Stimulated activated CD4-positive, alpha-beta T cell treated with anti-CD3 and anti-CD28 coated beads, Interleukin-4, amount 100 ng/mL, for 1 hour (primary cell): ENCODE measurements around the gene EYA4.
"Not testable (repeated sequence)": the region's sequence is repeated elsewhere in the genome, so short reads cannot be mapped to it uniquely, and the experiment has no call there.

Source experiments
- DNase-seq: peaks from one replicate; pipeline ENCODE4 v3.0.0-alpha.2; 2020

EYA4 gene

DNA sequence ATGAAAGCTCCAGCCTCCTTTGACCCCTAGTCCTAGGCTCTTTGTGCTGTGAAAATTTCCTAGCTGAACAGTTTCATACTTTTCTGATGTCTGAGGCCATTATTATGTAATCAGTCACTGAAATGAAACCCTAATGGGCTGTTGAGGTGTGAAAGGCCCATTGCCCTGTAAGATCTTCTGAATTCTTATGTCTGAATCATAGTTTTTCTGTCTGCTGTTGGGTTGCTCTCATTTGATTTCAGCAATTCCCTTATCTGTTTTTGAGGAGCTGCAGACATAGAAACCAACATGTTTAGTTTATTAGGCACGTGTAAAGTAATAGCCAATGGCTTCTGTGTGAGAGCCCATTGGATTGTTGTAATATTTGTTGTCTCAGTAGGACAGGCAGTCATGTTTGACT, 118.1 kb downstream of the EYA4 start:
- DNase-seq = no peak

DNA sequence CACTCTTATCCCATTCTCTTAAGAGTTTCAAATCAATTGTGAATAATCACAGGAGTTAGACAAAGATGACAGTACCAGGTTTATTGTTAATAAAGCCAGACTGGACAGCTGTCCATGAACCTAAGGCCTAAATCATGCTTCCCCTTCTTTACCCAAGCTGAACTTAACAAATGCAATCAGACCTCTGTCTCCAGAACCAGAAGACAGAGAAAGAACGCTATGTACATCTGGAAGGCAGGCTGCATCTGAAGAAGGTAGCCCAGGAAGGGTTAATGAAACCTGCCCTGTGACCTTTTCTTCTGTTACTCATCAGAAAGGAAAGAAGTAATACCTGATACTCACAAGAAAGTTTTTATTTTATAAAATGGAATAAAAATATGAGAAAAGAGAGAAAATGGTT, 118.6 kb downstream of the EYA4 start:
- no peak for DNase-seq

DNA sequence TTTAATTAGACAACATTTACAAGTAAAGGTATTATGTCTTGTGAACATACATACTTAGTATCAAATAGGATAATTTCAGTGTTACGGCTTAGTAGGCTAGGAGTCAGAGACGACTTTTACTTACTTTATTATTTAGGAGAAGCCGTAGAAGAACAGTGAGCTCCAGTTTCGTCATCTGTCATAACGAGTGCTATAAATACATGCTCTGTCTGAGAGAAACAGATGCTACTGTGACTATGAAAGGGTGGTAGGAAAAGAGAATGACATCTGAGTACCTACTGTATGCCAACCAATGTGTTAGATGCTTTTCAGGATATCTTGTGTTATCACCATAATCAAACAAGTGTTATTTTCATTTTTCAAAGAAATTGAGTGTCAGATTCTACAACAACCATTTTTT, 119.0 kb downstream of the EYA4 start:
- DNase-seq = no peak

DNA sequence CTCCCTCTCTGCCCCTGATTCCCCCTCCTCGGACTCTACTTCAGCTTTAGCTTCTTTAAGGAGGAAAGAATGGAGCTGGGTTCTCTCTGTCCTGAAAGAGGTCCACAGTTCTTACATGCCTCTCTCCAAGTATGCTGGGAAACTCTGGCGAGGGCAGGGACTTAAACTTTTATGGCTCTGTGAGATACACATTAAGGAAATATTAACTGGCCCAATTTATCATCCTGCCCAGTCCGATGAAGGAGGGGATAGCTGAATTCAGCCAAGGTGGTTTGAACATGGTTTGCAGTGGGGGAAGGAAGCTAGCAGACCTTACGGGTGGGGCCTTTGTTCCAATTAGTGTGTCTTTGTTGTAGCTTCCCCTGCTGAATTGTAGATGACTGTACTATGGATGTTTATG, 121.7 kb downstream of the EYA4 start:
- DNase-seq = no peak

- DNase-seq = no peak
Observed at GRCh38 chr6:133368664-133369063, 127.5 kb downstream of the EYA4 start.

- no peak for DNase-seq
Observed at GRCh38 chr6:133369773-133370272, 128.7 kb downstream of the EYA4 start.

GRCh38 chr6:133376743-133377142, 135.6 kb downstream of the EYA4 start:
- no peak for DNase-seq

- DNase-seq = no peak
Observed at GRCh38 chr6:133377219-133377618, 136.1 kb downstream of the EYA4 start.

GRCh38 chr6:133380047-133380446, 138.9 kb downstream of the EYA4 start:
- no peak for DNase-seq

- DNase-seq = no peak
Observed at GRCh38 chr6:133380723-133381122, 139.6 kb downstream of the EYA4 start.

- DNase-seq = no peak
Observed at GRCh38 chr6:133388731-133389130, 147.6 kb downstream of the EYA4 start.

DNA sequence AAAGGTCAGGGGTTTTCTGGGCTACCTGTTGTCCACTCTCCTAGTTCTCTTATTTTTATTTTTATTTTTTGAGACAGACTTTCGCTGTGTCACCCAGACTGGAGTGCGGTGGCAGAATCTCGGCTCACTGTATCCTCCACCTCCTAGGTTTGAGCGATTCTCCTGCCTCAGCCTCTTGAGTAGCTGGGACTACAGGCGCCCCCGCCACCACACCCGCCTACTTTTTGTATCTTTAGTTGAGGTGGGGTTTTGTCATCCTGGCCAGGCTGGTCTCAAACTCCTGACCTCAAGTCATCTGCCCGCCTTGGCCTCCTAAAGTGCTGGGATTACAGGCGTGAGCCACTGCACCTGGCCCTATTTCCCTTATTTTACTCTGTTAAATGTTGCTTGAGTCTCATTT, 149.0 kb downstream of the EYA4 start:
- no peak for DNase-seq

DNA sequence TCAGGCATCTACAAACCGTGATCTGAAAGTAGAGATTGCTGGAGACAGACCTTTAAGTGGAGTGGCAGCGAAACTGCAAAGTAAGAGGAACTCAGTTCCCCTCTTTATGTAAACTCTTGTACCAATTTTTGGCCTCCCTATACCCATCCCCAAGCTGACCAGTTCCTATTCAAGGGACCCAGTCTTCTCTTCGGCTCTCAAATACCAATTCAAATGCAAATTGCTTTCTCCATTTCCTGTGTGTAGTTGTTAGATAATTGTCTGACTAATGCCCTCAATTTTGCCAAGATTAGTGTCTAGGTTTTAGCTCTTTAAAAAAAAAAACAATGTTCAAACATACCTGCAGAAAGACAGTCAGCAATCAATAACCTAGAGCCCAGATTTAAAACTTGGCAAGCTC, 150.9 kb downstream of the EYA4 start:
- no peak for DNase-seq

GRCh38 chr6:133392641-133393040, 151.5 kb downstream of the EYA4 start:
- DNase-seq = no peak

DNA sequence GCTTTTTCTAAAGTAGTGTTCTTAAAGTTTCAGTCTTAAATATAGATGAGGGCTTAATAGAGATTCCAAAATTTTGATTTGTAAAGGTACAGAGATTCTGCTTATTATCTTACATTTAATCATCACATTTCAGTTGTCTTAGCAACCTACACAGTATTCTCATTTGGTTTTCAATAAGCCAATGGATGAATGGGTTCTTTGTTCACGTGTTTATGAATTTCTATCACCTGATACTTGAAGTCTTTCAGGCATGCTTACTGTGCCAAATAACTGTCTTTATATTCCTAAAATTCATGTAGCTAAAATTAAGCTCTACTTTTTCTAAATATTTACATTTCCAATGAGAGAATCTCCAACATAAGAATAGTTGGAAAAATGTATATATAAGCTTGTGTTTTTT, 152.7 kb downstream of the EYA4 start:
- DNase-seq = no peak

- no peak for DNase-seq
Observed at GRCh38 chr6:133394630-133395029, 153.5 kb downstream of the EYA4 start.

DNA sequence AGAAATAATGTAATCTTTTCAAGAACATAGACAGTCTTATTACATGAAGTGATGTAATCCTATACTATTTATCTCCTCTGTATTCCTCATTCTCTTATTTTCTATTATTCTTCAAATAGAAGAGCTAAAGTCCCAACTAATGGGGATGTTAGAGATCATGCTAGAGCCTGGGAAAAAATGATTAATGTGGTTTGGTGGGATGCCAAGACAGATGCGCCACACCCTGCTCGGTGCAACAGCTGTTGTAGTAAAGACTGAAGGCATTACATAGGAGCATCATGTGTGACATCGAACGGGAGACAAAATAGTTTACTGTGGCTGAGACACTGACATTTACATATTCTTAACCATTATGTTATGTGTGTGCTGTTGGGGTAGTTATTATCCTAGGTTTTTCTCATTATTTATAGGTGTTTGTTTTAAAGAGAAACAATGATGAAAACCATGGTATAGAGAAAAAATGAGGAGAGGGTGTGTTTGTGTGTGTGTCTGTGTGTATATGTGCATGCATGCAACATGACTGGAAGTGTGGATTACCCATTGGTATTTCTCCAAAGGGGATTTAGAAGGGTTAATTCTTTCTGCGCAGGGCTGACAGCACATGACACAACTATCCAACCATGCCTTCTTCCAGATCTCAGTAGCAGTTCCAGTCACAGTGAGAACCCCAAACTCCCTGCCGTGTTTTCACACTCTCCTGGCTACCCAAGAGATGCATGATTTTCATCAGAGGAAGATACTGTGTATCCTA, 155.3 kb downstream of the EYA4 start:
- DNase-seq = no peak

DNA sequence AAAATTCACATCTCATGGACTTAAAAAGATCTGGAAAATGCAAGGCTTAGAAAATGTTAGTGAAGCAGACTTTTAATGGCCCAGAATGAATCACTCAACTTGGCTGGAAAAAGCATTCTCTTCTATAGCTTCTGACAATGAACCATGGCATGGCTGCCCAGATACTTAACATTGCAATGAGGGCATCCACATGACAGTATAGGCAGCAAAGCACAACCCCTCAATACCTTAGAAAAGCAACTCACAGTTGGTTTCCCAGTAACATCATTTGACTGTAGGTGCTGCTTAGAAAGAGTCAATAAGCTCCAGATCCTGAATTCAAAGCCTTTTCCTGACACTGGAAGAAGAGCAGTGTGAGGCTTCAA, 155.8 kb downstream of the EYA4 start:
- DNase-seq = no peak

DNA sequence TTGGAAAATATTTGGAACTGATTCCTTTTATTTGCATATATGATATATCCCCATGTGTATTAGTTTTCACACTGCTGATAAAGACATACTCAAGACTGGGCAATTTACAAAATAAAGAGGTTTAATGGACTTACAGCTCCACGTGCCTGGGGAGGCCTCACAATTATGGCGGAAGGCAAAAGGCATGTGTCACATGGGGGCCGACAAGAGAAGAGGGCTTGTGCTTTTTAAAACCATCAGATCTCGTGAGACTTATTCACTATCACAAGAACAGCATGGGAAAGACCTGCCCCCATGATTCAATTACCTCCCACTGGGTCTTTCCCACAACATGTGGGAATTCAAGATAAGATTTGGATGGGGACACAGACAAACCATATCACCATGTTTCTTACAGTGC, 156.4 kb downstream of the EYA4 start:
- DNase-seq = not testable (repeated sequence)

DNA sequence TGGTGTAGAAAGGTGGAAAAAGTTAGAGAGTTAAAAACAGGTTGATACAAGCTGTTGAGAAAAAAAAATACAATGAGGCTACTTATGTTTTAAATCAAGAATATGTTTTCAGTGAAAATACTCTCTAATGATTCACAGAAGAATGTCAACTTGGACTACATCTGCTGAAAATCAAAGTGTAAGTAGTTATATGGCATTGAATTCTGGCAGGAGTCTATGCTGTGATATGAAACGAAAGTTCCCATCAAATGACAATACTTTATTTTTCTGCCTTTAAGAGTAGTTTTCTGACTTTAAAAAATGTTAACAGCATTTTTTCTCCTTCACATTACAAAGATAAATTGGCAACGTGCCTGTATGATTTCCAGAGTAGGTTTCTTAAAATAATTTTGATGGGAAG, 158.3 kb downstream of the EYA4 start:
- no peak for DNase-seq

DNA sequence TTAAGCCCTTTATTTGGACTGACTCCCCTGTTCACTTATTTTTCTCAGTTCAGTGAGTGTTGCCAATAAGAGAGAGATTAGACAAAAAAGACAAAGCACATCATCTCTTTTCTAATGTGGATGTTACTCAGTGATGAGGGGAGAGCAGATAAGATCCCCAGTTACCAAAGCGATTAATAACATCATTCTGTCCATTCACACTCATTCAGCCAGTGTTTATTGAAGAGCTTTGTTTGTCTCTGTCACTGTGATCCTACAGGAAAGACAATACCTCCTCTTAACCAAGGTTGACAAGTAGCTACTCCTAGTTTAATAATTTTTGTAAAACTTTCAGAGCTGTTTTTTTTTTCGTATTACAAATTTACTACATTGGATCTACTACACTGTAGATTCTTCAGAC, 163.0 kb downstream of the EYA4 start:
- no peak for DNase-seq

DNA sequence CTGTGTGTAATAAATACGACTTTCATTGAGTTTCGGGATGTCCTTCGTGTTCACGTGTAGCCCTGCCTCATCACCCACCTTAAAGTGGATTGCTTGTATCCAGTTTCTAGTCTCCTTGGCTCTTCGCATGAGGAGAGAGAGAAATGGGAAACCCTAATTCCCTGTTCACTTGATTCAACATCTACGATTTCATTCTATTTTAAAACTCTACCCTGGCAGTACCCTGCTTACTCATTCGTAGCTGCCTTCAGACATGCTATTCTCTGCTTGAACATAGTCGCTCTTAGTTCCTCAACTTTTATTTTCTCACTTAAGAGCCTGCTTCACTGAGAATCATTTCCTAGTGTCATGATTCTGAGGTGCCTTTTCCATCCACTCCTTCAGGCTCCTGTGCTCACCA, 163.6 kb downstream of the EYA4 start:
- DNase-seq = no peak

DNA sequence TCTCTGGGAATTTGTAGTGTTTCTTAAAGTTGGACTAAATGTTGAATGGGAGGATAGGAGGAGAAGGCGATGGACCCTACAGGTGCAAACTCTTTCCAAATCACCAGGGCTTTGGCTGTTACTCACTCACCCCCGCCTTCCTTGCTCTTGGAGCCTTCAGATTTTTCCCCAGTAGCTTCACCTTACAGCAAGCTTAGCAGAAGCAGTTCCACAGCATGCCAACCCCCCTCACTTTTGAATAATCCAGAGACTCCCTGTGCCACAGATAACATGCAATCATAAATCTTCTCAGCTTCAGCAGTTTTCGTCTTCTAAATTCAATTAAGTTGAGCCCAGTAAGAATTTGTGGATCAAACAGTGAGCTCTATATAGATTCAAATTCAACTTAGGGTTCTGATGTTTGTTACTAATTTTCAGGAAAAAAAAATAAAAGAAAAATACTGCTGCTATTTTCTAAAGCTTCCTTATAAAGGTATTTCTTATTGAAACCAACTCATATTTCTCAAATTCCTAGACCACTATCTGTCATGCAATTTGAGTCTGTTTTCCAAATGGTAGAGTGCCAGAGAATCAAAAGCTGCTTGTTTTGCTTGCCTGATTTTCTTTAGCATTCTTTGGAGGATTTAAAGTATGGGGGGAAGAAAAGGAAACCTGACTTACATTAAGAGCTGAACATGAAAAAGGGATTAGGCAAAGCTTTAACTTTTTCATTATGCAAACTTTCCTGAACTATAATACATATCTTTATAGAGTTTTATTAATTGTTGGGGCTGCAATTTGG, 166.4 kb downstream of the EYA4 start:
- no peak for DNase-seq

DNA sequence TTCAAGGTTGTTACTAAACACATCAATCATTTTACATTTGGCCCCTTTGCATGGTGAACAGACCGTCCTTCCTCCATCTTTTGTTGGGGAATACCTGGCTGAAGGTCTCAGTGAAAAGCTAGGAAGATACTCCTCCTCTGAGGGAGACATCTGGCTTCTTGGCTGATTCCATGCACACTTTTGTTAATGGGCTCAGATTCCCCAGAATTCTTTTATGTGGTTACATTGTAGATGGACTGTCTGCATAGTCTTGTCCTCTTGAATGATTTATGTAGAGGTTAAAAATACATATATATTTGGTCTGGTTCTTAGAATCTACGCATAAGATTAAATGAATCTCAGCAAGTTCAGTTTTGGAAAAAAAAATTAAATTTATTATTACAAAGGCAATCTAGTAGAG, 167.0 kb downstream of the EYA4 start:
- no peak for DNase-seq

DNA sequence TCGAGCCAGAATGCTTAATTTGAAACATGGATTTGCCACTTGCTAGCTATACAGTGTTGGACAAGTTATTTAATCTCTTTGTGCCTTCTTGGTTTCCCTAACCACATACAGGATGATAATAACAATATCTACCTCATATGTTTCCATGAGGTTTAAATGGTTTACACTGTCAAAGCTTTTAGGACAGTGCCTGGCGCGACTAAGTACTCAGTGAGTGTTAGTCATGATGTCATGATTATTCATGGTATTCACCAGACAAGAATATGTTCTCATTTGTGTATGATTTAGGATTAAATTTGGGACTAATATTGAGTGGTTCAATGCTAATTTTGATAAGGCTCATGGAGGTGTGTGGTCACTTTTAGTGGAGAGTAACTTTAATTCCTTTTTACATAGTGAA, 167.4 kb downstream of the EYA4 start:
- DNase-seq = no peak
